Activated gamma-delta T cell treated with Interleukin-2 at 50 U/mL for 16 hours (primary cell): ENCODE results near the gene ATXN7L3B.

Experiments used
- DNase-seq: peaks from one replicate; pipeline ENCODE4 v3.0.0-alpha.2; 2020

Gene ATXN7L3B

GRCh38 chr12:74552201-74552600, 14.6 kb downstream of the ATXN7L3B start:
- DNase-seq = no peak

GRCh38 chr12:74559728-74560127, 22.1 kb downstream of the ATXN7L3B start:
- DNase-seq = no peak

- DNase-seq = no peak
These were observed 26.3 kb downstream of the ATXN7L3B start for GRCh38 chr12:74563927-74564326.

GRCh38 chr12:74578486-74578885, 40.9 kb downstream of the ATXN7L3B start:
- no peak for DNase-seq

- no peak for DNase-seq
These were observed 41.8 kb downstream of the ATXN7L3B start for GRCh38 chr12:74579446-74579845.

GRCh38 chr12:74579981-74580380, 42.3 kb downstream of the ATXN7L3B start:
- no peak for DNase-seq

- no peak for DNase-seq
These were observed 43.8 kb downstream of the ATXN7L3B start for GRCh38 chr12:74581439-74581838.

- DNase-seq = no peak
These were observed 46.9 kb downstream of the ATXN7L3B start for GRCh38 chr12:74584483-74585062.

- no peak for DNase-seq
These were observed 48.6 kb downstream of the ATXN7L3B start for GRCh38 chr12:74586251-74586650.
